Ecto neural progenitor cell (in vitro differentiated cells): ENCODE measurements around the gene LTO1.

ENCODE experiments used
- DNase-seq: peaks from one replicate; pipeline ENCODE4 v3.0.0-alpha.2; 2018; ENCODE audit warnings: low spot score

The LTO1 gene, protein sequence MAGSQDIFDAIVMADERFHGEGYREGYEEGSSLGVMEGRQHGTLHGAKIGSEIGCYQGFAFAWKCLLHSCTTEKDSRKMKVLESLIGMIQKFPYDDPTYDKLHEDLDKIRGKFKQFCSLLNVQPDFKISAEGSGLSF

DNA sequence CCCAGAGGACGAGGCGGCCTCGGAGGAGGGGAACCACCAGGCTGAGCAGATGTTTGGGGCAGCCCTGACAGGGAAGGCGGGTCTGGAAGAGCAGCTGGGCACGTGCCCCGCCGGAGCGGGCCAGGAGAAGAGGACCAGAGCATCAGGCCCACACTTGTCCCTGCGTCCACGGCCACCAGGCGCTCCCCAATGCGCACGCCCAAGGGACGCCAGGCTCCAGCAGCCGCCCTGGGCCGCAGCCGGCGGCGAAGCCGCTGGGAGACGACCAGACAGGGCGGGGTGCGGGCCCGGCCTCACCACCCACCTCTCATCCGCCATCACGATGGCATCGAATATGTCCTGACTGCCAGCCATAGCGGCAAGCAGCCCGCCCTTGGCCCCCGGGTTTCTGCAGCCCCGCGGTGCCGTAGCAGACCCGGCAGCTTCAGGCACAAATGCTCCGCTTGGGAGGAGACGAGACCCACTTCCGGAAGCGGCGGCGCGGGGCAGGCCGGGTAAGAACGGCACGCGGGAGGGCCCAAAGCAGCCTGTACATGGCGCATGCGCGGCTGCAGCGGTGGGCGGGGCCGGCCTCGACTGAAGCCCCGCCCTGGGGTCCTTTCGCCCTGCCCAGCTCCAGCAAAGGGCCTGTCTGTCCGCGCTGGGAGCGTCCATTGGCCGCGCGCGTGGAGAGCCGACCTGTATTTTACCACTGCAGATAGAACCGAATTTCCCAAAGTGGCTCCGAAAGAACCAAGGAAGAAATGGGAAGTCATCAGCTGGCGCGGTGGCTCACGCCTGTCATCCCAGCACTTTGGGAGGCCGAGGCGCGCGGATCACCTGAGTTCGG, at the start of gene LTO1:
LTO1 (minus strand) TSS at position 468 of the 829 bp plus-strand sequence; CDS start at position 354, 114 bp downstream.
- DNase-seq: peak; percentile 99

DNA sequence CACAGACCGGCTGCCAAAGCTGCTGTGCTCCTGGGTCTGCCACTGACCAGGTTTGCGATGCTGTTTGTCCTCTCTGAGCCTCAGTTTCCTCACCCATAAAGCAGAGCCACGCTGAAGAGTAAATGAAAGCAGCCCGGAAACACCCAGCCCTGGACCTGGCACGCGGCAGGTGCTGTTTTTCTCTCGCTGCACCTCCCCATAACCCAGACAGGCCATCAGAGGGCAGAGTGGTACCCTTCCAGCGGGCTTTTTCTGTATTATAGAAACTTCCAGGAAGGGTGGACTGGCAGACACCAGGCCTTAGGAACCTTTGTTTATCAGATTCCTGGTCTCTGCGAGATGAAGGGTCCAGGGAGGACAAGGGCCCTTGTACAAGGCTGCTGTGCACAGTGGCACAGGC, 46.6 kb upstream of the LTO1 start:
- DNase-seq: no peak

DNA sequence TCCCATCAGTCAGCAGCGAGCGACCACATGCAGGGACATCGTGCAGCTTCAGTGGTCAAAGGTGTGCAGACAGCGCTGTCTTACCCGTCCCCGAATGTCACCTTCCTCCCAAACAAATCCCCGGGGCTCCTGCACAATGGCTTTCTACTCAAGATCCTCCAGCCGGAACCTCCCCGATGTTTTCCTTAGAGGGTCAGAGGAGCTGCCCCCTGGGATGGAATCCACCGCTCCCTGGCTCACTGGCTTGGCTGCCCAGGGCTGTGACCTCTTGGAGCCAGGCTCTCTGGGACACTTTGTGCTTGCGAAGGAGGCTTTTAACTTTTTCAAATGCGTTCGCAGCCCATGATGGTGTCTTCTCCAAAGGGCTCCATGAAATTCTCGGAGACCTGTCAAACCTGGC, 46.0 kb upstream of the LTO1 start:
- DNase-seq: no peak

DNA sequence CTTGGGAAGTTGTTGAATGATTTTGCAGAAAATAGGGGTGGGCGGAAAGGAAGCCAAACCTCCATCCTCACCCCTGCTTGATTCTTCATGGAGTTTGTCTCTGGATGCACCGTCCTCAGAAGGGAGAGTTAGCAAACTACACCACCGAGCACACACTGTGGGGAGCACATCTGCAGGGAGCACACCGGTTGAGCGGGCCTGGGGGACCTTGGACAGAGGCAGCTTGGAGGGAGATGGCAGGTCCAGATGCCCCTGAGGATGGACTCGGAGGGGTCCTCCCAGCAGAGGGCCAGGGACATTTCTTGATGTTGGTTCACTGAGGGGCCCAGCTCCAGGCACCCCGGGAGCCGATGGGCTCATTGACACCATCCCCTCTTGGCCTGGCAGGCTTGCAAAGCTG, 43.8 kb upstream of the LTO1 start:
- no peak for DNase-seq

DNA sequence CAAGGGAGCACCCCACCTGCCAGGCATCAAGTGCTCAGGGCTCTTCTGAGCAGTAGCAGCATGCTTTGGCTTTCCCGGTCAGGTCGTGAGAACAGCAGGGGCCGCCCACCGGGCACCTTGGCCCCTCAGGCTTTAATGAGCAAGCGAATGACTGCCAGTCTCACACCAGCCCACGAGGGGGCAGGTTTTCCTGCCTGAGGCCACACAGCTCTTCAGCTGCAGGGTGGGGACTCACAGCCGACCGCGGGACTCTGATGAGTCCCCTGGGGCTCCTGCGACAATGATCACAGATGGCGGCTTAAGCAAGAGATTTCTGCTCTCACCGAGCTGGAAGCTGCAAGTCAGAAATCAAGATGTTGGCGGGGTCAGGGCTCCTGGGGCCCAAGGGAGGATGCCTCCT, 43.0 kb upstream of the LTO1 start:
- peak; percentile 88 for DNase-seq

DNA sequence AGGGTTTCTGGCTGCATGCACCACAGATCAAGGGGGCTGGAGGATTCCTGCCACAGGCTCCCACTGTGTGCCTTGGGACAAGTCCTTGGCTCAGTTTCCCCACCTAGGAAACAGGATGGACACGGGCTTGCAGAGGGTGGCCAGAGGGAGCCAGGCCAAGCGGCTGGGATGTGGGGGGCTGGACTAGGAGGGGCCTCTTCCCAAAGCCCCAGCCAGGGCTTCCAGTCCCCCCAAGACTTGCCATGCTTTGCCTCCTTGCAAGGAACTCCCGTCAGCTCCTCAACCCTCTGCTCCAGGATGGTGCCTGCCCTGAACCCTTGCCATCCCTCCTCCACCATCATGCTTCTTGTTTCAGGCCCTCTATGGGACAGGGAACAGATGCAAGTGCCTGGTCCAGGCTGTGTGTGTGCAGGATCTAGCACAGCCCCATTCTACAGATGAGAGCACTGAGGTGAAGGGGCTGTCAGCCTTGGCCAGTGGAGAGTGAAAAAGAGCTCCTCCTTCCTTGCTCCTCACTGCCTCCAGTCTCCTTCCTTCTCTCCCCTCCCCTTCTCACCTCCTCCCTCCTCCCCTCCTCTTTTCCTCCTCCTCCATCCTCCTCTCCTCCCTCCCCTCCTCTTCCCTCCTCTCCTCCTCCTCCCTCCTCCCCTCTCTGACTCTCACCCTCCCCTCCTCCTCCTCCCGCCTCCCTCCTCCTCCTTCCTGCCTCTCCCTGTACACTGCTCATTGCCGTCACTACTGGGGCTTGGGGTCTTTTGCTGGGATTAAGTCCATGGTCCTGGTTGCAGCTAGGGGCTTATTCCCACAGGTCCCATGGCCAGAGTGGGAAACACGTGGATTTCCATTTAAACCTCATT, 42.0 kb upstream of the LTO1 start:
- no peak for DNase-seq

DNA sequence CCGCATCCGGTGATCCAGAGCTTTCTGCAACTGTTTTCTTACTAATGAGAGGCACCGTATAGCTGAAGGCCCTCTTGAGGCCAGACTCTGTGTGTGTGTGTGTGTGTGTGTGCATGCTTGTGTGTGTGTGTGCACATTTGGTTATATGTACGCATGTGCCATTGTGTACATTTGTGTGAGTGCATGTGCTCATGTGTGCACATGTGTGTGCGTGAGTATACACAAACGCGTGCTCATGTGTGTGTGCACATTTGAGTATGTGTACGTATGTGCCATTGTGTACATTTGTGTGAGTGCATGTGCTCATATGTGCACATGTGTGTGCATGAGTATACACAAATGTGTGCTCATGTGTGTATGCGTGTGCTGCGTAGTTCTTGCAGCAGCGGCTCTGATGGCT, 40.9 kb upstream of the LTO1 start:
- DNase-seq: no peak

DNA sequence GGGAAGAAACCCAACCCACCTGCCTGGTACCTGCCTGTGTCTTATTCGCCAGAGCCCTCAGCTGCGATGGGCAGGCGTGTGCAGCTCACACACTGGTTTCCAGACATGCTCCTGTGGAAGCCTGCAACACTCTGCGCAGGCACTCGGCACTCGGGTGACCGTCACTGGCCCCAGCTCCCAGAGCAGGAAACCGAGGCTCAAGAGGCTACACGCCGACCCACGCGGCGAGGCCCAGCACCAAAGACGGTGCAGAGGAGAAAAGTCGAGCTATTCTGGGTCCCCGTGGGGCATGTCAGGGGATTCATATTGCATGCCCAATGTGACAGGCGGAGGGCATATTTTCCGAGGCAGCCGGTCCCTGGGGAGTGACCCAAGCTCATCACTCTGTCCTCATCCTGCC, 40.3 kb upstream of the LTO1 start:
- DNase-seq: no peak

DNA sequence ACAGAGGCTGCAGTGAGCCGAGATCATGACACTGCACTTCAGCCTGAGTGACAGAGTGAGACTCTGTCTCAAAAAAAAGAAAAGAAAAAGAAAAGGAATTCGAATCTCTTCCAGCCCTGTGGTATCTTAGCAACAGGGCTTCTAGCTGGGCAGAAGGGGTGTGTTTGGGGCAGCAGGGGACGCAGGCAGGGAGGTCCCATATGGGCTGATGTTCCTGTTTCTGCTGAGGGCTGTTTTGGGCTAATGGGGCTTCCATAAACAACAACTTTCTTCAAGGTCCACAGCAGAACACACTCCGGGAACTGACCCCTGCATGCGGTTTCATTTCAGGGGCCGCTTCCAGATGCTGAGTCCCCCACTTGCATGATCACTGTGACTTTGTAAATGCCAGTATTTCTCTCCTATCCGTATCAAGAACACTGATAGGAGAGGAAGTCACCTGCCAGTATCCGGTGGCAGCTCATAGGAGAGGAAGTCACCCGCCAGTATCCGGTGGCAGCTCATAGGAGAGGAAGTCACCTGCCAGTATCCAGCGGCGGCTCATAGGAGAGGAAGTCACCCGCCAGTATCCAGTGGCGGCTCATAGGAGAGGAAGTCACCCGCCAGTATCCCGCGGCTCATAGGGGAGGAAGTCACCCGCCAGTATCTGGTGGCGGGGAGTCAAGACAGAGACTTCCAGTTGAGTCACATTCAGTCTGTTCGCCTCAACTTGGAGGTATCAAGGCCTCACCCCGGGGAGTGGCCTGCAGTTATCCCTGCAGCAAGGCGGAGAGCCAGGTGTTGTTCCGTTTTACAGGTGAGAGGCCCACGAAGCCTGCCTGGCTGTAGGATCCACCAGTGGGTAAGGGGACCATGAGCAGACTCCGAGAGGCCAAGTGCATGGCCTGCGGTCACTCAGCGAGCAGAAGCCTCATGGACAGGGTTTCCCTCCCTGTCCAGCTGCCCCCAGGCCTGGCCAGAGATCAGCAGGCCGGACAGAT, 37.0 kb upstream of the LTO1 start:
- DNase-seq: no peak

DNA sequence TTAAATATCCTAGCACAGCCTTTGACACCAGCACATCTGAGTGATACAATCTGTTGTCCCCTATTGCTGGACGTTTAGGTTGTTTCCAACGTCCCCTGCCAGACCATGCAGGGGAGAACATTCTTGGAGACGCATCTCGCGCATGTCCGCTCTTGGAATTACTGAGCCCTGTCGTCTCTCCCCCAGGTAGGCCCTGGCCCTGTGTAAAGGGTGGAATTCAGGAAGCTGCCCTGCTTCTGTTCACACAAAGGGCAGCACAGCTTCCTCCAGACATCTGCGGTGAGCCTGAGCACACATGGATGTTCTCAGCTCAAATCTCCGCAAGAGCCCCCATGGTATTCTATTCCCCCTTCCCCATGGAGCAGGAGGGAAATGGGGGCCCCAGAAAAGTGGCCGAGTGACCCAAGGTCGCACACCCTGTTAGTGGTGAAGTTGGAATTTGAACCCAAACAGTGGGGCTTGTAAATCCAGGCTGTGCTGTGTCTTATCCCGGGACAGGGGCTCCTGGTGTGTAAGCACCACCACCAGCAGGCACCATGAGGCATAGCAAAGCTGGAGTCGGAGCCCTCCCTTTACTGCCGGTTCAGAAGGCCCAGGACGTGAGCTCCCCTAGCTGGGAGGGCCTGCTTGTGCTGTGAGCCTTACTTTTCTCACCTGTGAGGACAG, 33.7 kb upstream of the LTO1 start:
- no peak for DNase-seq

DNA sequence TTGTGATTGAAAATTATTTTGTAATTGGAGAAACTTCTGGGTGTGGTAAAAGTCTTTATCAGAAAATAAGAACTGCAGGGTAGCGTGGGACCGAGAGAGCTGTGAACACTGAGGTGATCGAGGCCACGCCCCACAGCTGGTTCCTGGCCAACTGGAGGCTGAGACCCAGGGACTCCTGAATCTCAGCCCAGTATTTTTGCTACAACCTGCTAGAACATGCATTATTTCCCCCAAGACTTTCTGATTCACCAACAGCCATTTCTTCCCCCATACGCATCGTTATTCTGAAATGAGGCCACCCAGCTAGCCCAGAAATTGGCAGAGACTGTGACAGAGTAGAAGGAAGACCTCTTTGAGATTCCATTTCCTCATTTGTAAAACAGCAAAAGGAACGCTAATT, 32.0 kb upstream of the LTO1 start:
- DNase-seq: no peak

DNA sequence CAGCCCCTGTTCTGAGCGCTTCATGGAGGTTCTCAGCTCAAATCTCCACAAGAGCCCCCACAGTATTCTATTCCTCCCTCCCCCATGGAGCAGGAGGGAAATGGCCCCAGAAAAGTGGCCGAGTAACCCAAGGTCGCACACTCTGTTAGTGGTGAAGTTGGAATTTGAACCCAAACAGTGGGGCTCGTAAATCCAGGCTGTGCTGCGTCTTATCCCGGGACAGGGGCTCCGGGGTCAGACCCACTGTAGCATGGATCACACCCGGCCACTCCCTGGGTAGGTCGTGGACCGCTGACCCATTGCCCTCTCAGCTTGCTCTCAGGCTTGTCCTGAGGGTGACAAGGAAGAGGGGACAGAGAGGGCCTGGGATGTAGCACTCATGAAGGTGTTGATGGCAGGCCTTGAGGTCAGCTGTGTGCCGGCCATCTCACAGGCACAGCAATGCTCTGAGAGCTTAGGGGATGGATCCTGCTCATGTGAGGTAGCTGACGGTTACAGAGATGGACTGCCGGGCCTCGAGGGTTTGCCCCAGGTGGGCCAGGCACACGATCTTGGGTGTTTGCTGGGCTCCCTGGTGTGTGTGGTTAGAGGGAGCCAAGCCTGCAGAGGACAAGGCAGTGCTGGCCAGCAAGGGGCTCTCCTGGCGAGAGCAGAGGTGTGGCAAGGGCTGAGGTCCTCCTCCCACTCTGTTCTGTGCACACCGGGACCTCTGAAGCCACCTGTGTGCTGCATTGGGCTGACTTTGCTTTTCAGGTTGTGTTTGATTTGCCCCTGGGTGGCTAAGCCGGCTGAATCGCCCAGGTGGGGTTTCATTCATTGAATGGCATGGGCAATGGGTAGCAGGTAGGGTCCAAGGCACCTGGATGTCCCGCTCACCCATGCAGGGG, 31.0 kb upstream of the LTO1 start:
- DNase-seq: no peak

DNA sequence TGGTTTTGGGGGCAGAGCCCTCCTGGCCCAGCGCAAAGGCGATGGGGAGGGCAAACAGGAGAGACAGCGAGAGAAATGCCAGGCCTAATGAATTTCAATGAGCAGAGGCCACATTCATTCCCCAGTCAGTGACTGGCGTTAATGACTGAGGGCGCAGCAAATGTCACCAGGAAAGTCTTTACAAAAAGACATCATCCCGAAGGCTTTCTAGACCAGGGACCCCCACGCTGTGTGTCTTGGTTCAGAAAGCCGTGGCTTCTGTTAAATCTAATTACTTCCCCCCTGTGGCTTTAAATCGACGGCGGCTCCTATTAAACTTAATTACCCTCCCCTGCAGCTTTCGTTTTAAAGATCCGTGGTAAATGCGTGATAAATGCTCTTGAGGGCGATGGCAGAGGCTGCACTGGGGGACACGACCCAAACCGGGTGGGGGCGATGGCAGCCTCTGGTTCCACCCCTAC, 30.2 kb upstream of the LTO1 start:
- DNase-seq: no peak

DNA sequence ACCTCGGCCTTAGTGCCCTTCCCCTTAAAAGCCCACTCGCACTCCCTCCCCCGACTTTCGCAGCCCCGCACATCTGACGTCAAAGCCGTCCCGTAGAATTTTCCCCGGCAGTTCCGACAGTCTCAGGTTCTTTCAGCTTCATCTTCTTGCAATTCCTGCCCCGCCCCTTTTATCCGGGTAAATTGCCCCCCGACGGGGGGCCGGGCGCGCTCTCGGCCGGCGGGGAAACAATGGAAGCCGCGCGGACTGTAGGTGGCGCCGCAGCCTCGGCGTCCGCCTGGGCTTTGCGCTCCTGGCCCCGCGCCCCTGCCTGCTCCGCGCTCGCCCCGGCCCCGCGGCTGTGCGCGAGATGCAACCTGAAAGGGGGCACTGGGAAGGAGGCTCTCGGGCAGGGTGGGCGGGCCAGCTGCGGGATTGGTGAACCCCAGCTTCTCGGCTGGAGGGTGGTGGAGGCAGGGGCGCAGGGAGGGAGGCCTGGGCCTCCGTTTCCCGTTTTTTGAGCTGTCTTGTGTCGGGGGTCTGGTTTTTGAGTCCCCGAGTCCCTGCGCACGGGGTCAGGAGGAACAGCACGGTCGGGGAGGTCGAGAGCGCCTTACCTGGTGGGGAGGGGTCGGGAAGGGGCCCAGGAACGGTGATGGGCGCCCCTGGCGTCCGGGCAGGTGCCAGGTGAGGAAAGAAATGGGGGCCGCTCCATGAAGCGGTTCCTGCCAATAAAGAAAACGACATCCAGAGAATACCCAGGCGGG, 29.5 kb upstream of the LTO1 start:
- peak; percentile 90 for DNase-seq

DNA sequence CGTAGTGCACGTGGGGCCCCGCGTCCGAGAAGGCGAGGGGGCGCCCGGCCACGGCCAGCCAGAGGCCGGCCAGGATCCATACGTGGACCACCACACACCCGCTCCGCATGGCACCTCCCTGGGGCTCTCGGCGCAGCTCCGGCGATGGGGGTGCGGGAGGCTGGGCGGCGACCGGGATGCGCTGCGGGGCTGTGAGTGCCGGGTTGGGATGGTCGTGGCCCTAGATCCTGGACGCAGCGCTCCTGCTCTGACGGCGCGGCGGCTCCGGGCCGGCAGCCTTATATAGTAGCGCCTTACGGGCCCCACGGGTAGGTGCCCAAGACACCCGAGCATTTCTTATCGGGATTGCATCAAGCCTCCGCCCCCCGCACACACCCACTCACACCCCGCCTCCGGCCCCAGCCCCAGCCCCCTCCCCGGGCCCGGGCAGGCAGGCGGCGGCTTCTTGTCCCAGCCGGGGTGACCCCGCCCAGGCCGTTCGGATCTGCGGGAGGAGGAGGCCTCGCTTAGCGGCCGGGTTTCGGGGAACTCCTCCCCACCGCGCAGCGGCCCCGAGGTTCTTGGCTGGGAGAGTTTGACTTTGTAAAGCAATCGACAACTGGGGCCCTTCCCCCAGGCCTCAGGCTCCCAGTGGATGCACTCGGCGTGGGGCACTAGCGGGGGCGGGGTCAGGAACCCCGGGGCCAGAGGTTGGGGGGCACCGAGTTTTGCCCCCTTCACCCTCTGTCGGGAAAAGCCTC, 28.8 kb upstream of the LTO1 start, which contains the start of gene FGF19:
FGF19 (minus strand) TSS at position 255 of the 740 bp plus-strand sequence; CDS start at position 109, 146 bp downstream.
- peak; percentile 73 for DNase-seq

DNA sequence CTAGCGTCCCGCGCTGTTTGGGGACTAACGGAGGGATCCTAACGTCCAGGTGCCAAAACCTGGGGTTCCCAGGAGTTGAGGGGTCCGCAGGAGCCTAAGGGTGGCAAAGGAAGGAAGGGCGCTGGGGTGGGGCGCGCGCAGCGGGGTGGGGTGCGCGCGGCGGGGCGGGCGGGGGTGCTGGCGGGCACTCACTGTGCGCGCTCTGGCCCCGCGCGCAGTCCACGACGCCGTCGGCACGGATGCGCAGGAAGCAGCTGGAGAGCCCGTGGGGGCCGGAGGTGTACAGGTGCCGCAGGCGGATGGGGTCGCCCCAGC, 28.3 kb upstream of the LTO1 start:
- DNase-seq: no peak

DNA sequence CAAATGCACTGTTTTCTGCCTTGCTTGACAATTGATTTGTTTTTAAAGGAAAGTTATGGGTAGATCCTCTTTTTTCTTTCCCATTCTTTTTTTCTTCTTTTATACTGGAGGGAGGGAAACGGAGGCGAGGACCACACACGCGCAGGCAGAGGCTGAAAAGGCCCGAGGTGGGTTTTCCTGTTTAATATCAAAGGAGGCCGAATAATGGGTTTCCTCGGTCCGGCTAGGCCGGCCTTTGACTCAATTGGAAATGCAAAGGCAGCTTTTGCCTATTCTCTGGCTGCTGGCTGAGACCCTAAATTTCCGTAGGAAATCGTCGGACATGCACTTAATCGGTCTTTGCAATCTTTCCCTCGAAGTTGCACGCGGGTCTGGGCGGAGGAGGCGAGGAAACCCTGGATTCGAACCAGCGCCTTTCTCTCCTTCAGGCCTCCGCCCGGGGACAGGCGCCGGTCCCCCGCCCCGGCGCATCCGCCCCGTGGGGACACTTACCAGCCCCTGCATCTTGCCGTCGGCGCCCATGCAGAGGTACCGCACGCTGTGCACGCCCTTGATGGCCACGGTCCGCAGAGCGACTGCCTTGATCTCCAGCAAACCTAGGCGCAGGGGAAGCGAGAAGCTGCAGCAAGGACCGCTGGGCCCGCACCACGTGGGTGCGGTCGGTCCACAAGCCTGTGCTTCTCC, 27.8 kb upstream of the LTO1 start:
- DNase-seq: peak; percentile 61

DNA sequence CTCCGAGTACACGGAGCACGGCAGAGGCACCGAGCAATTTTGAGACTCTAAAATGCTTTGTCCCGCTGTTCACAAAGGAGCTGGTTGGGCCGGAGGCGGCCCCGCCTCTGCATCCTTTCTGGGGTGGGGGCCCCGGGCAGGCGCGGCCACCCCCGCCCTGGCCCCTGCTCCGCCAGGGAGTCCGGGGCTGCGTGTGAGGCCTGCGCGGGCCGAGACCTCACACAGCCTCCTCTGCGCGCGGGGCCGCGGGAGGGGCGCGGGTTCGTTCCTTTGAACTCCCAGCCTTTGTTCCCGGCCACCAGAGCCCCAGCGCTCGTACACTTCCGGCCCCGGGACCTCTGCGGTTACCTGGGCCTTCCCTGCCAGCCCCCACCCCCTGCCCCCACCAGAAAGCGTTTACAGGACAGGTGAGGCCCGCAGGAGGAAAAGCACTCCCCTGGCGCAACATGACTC, 27.1 kb upstream of the LTO1 start:
- peak; percentile 76 for DNase-seq
